OCI-LY3 (cell line): ENCODE results near the gene GPATCH4.

Experiments used
- H2AFZ ChIP-seq: fragments of 200-600, 300-600 bp; shearing (Covaris generic); 2 replicates; pipeline ENCODE4 v1.6.0; 2014; ENCODE audit warnings: antibody characterized with exemption, low read depth, low read length
- H3K27ac ChIP-seq: fragments of 200-600, 300-600 bp; sonication (generic); 2 replicates; pipeline ENCODE4 v1.5.1; 2014; ENCODE audit warnings: mild to moderate bottlenecking, low read length, moderate library complexity, mixed read lengths
- H3K27me3 ChIP-seq: fragments of 200-600, 300-600 bp; sonication (generic); 2 replicates; pipeline ENCODE4 v1.6.1; 2014; ENCODE audit warnings: low read depth, low read length, mixed read lengths
- H3K36me3 ChIP-seq: fragments of 200-600, 300-600 bp; sonication (generic); replicated peaks from 2 replicates; pipeline ENCODE3; 2014; ENCODE audit warnings: low read depth, low read length, mixed read lengths
- H3K4me1 ChIP-seq: fragments of 300-600, 200-600 bp; sonication (generic); 2 replicates; pipeline ENCODE4 v1.6.1; 2014; ENCODE audit warnings: low read length, mixed read lengths
- H3K4me2 ChIP-seq: fragments of 200-600, 300-600 bp; sonication (generic); 2 replicates; pipeline ENCODE4 v1.6.1; 2014; ENCODE audit warnings: low read length, mixed read lengths
- H3K4me3 ChIP-seq: fragments of 300-600, 200-600 bp; sonication (generic); 2 replicates; pipeline ENCODE4 v1.5.1; 2014; ENCODE audit warnings: antibody characterized with exemption, mild to moderate bottlenecking, low read length, moderate library complexity
- H3K79me2 ChIP-seq: fragments of 300-600, 200-600 bp; shearing (Covaris generic); 2 replicates; pipeline ENCODE4 v1.6.1; 2014; ENCODE audit warnings: mild to moderate bottlenecking, low read length, mixed read lengths
- H3K9ac ChIP-seq: fragments of 300-600, 200-600 bp; shearing (Covaris generic); 2 replicates; pipeline ENCODE4 v1.6.0; 2014; ENCODE audit warnings: mild to moderate bottlenecking, low read length, moderate library complexity
- H3K9me3 ChIP-seq: fragments of 200-600, 300-600 bp; shearing (Covaris generic); 2 replicates; pipeline ENCODE4 v1.6.1; 2014; ENCODE audit warnings: low read length, mixed read lengths; ENCODE audit not compliant: insufficient read depth
- H4K20me1 ChIP-seq: fragments of 200-600, 300-600 bp; sonication (generic); 2 replicates; pipeline ENCODE4 v1.6.1; 2016; ENCODE audit warnings: low read length, mixed read lengths; ENCODE audit not compliant: insufficient read depth
- CTCF ChIP-seq: fragments of 200-600, 300-600 bp; sonication (generic); IDR thresholded peaks from 2 replicates; pipeline ENCODE4 v1.5.1; 2014; ENCODE audit warnings: antibody characterized with exemption, low read length, low read depth
- EZH2phosphoT487 ChIP-seq: fragments of 200-600 bp; shearing (Covaris generic); IDR thresholded peaks from 2 replicates; pipeline ENCODE4 v1.6.1; 2018; ENCODE audit warnings: antibody characterized with exemption, mixed run types, low read depth

Gene GPATCH4

GRCh38 chr1:156594190-156594589 is 7.1 kb downstream of the GPATCH4 start:
- Histone ChIP-seq H3K79me2 (peaks cover 31% of the 10 kb centered on the region), H3K36me3 (peaks cover 61% of the 10 kb centered on the region), H3K9ac (no peak overlapping the region), H3K4me3 (no peak overlapping the region), H3K4me2 (no peak overlapping the region), H3K4me1 (peaks cover 17% of the 10 kb centered on the region), H3K9me3 (no peaks in the 10 kb centered on the region), H3K27ac (no peak overlapping the region), H4K20me1 (no peaks in the 10 kb centered on the region), H3K27me3 (no peaks in the 10 kb centered on the region), H2AFZ (no peak overlapping the region)
- TF ChIP-seq CTCF, result no peak
- TF ChIP-seq EZH2phosphoT487, result no peak

- Histone ChIP-seq H3K4me1 (peaks cover 17% of the 10 kb centered on the region), H2AFZ (no peak overlapping the region), H3K9ac (no peak overlapping the region), H4K20me1 (no peaks in the 10 kb centered on the region), H3K4me2 (no peak overlapping the region), H3K36me3 (peaks cover 58% of the 10 kb centered on the region), H3K27ac (no peak overlapping the region), H3K9me3 (no peaks in the 10 kb centered on the region), H3K27me3 (no peaks in the 10 kb centered on the region), H3K79me2 (peaks cover 25% of the 10 kb centered on the region), H3K4me3 (no peak overlapping the region)
- no peak for TF ChIP-seq CTCF
- TF ChIP-seq EZH2phosphoT487, result no peak
Observed at GRCh38 chr1:156593661-156593989, 7.7 kb downstream of the GPATCH4 start.

GRCh38 chr1:156592910-156593660 is 8.2 kb downstream of the GPATCH4 start:
- H4K20me1 ChIP-seq, result no peaks in the 10 kb centered on the region
- H3K9ac ChIP-seq, result no peak overlapping the region
- peaks cover 52% of the 10 kb centered on the region for H3K36me3 ChIP-seq
- H2AFZ ChIP-seq, result no peak overlapping the region
- no peaks in the 10 kb centered on the region for H3K9me3 ChIP-seq
- H3K4me1 ChIP-seq, result peaks cover 17% of the 10 kb centered on the region
- peak overlapping the region; percentile 80; the same call in 1 of the 2 replicates for H3K4me3 ChIP-seq
- H3K79me2 ChIP-seq, result peaks cover 20% of the 10 kb centered on the region
- H3K4me2 ChIP-seq, result peak overlapping the region; percentile 91
- TF ChIP-seq CTCF (no peak), EZH2phosphoT487 (no peak)
- H3K27me3 ChIP-seq, result no peaks in the 10 kb centered on the region
- 0 out of 2 replicates have a peak overlapping the region, but pooled peaks have one; percentile 45 for H3K27ac ChIP-seq

- peak overlapping the region; percentile 45 for H3K27ac ChIP-seq
- H3K4me1 ChIP-seq, result peaks cover 17% of the 10 kb centered on the region
- H3K79me2 ChIP-seq, result peaks cover 18% of the 10 kb centered on the region
- no peak for TF ChIP-seq EZH2phosphoT487
- no peak for TF ChIP-seq CTCF
- no peaks in the 10 kb centered on the region for H4K20me1 ChIP-seq
- no peaks in the 10 kb centered on the region for H3K27me3 ChIP-seq
- H3K4me3 ChIP-seq, result peak overlapping the region; percentile 80
- H3K4me2 ChIP-seq, result peak overlapping the region; percentile 91
- H3K9ac ChIP-seq, result peak overlapping the region; percentile 80
- peaks cover 45% of the 10 kb centered on the region for H3K36me3 ChIP-seq
- no peaks in the 10 kb centered on the region for H3K9me3 ChIP-seq
- no peak overlapping the region for H2AFZ ChIP-seq
Observed at GRCh38 chr1:156592158-156592909, 8.9 kb downstream of the GPATCH4 start.
